HepG2 (cell line): Measurements from ENCODE around the gene POLR3H. TPM values are rescaled to one million over a fixed set of nuclear protein-coding genes. Genes with fewer than 3 reads are reported as not detected.

Source experiments
- ATAC-seq: fragments of 200-7000 bp; cut with Tn5 transposase; 3 replicates; pipeline ENCODE4 v1.9.1; 2020; ENCODE audit warnings: mild to moderate bottlenecking, moderate library complexity
- BruUV-seq: library from RNA; stranded (reverse); fragments of 400-500 nt; replicated peaks from 2 replicates; lab custom pipeline; 2021; lab: Mats Ljungman, UMichigan
- CTCF ChIA-PET: fragments of 300-600 bp; formaldehyde crosslinking; extraction: SDS; loops from one replicate; lab custom pipeline; 2021; ENCODE audit warnings: low total read pairs, inconsistent platforms, low intra/inter-chr PET ratio; lab: Yijun Ruan, JAX
- POLR2A ChIA-PET: fragments of 350-600 bp; sonication (Branson Sonifier 250); formaldehyde crosslinking; loops from one replicate; lab custom pipeline; 2020; ENCODE audit warnings: antibody characterized with exemption, inconsistent platforms; lab: Yijun Ruan, JAX
- DNase-seq: peaks from one replicate; pipeline ENCODE4 v3.0.0-alpha.2; 2015; ENCODE audit warnings: low spot score
- FAIRE-seq: peaks from 3 replicates; lab custom pipeline; 2011; peaks lifted over from hg19 to GRCh38; lab: Jason Lieb, UNC
- H2AFZ ChIP-seq: one replicate; pipeline ENCODE4 v1.6.1; 2011; ENCODE audit warnings: low read length, inconsistent platforms
- H3K27ac ChIP-seq: fragments of 300-600 bp; 3 replicates; pipeline ENCODE4 v1.8.0; 2011; ENCODE audit warnings: mixed run types, mild to moderate bottlenecking, mixed read lengths, low read length, inconsistent platforms; ENCODE audit not compliant: insufficient read depth; ENCODE audit errors: extremely low read length
- H3K27me3 ChIP-seq, 2 experiments: fragments of 200-600 bp in 1 of 2; 2 replicates in 1 of 2; 3 replicates in 1 of 2; pipeline versions ENCODE4 v1.6.0 to v1.8.0; 2011; ENCODE audit warnings: low read length in 2 of 2, mild to moderate bottlenecking in 2 of 2, moderate library complexity in 2 of 2, inconsistent platforms in 1 of 2; ENCODE audit not compliant: insufficient read depth in 2 of 2, control insufficient read depth in 1 of 2
- H3K36me3 ChIP-seq, 2 experiments: fragments of 200-600 bp in 1 of 2; replicated peaks in 1 of 2; 2 replicates in 1 of 2; 3 replicates in 1 of 2; pipeline versions ENCODE4 v1.5.1 to v1.8.0; 2011; ENCODE audit warnings: low read length in 2 of 2, inconsistent platforms in 1 of 2; ENCODE audit not compliant: insufficient read depth in 2 of 2, control insufficient read depth in 1 of 2
- H3K4me1 ChIP-seq: 2 replicates; pipeline ENCODE4 v1.5.1; 2012; ENCODE audit warnings: low read length, inconsistent platforms; ENCODE audit not compliant: insufficient read depth
- H3K4me2 ChIP-seq: 2 replicates; pipeline ENCODE4 v1.6.0; 2011; ENCODE audit warnings: low read depth, low read length, inconsistent platforms
- H3K4me3 ChIP-seq, 3 experiments: fragments of 200-600 bp in 1 of 3; sonication (generic), shearing (Covaris generic) in 1 of 3; replicated peaks in 1 of 3; 2 replicates each; pipeline ENCODE4 v1.5.1; 2011 to 2016; ENCODE audit warnings: low read length in 3 of 3, inconsistent platforms in 2 of 3, low read depth in 2 of 3, mild to moderate bottlenecking in 2 of 3, control low read depth in 1 of 3, mixed read lengths in 1 of 3; ENCODE audit not compliant: insufficient read depth in 1 of 3
- H3K79me2 ChIP-seq: one replicate; pipeline ENCODE4 v1.6.1; 2011; ENCODE audit warnings: low read length, inconsistent platforms; ENCODE audit not compliant: insufficient read depth
- H3K9ac ChIP-seq: 2 replicates; pipeline ENCODE4 v1.6.0; 2011; ENCODE audit warnings: mild to moderate bottlenecking, low read depth, low read length, inconsistent platforms; ENCODE audit not compliant: insufficient read depth
- H3K9me3 ChIP-seq: 2 replicates; pipeline ENCODE4 v1.5.1; 2012; ENCODE audit warnings: mild to moderate bottlenecking, low read length
- H4K20me1 ChIP-seq: 2 replicates; pipeline ENCODE4 v1.6.0; 2011; ENCODE audit warnings: inconsistent platforms, mild to moderate bottlenecking, low read length, moderate library complexity; ENCODE audit not compliant: insufficient read depth
- DNMT3B ChIP-seq: conservative IDR thresholded peaks from 2 replicates; pipeline ENCODE4 v1.6.1; 2016; ENCODE audit warnings: missing biosample characterization, control low read depth
- JUND ChIP-seq: sonication (generic); formaldehyde crosslinking; IDR thresholded peaks from 2 replicates; pipeline ENCODE4 v1.8.0; 2022; ENCODE audit warnings: mild to moderate bottlenecking, missing genetic modification reagents
- NKX3-1 ChIP-seq: sonication (generic); formaldehyde crosslinking; IDR thresholded peaks from 2 replicates; pipeline ENCODE4 v1.5.0; 2020; ENCODE audit warnings: missing genetic modification reagents
- RBM22 ChIP-seq: fragments of 200-400 bp; formaldehyde crosslinking; optimal IDR thresholded peaks from 2 replicates; pipeline ENCODE3; 2017; ENCODE audit warnings: mild to moderate bottlenecking, low read length, moderate library complexity
- REST ChIP-seq, 2 experiments: IDR thresholded peaks; 2 replicates each; pipeline ENCODE4 v1.6.1; 2011 to 2012; ENCODE audit warnings: low read length in 2 of 2, borderline replicate concordance in 1 of 2, low read depth in 1 of 2, mild to moderate bottlenecking in 1 of 2, moderate library complexity in 1 of 2
- SETDB1 ChIP-seq: sonication (generic); formaldehyde crosslinking; IDR thresholded peaks from 2 replicates; pipeline ENCODE4 v1.5.1; 2020; ENCODE audit warnings: missing genetic modification reagents, mild to moderate bottlenecking, borderline replicate concordance
- STAT5B ChIP-seq: sonication (generic); formaldehyde crosslinking; IDR thresholded peaks from 2 replicates; pipeline ENCODE4 v1.4.0; 2020; ENCODE audit warnings: missing genetic modification reagents
- ZC3H13 ChIP-seq: sonication (generic); formaldehyde crosslinking; IDR thresholded peaks from 2 replicates; pipeline ENCODE4 v1.8.1; 2023; ENCODE audit warnings: mild to moderate bottlenecking, missing genetic modification reagents, moderate library complexity
- ZNF253 ChIP-seq: sonication (generic); formaldehyde crosslinking; IDR thresholded peaks from 2 replicates; pipeline ENCODE4 v1.8.0; 2022; ENCODE audit warnings: mild to moderate bottlenecking, missing genetic modification reagents, borderline replicate concordance
- ZNF318 ChIP-seq: sonication (generic); formaldehyde crosslinking; IDR thresholded peaks from 2 replicates; pipeline ENCODE4 v1.4.0; 2020; ENCODE audit warnings: mild to moderate bottlenecking, missing genetic modification reagents
- ZNF460 ChIP-seq: sonication (generic); formaldehyde crosslinking; IDR thresholded peaks from 2 replicates; pipeline ENCODE4 v1.5.1; 2020; ENCODE audit warnings: missing genetic modification reagents, mild to moderate bottlenecking, borderline replicate concordance
- ZNF878 ChIP-seq: sonication (generic); formaldehyde crosslinking; IDR thresholded peaks from 2 replicates; pipeline ENCODE4 v1.8.1; 2023; ENCODE audit warnings: mild to moderate bottlenecking, missing genetic modification reagents, moderate library complexity
- WGBS: methylation state at CpG from one replicate; pipeline ENCODE4 v1.1.6; 2017; ENCODE audit warnings: low lambda C conversion rate; 5-methylcytosine and 5-hydroxymethylcytosine counted together
- in situ Hi-C: cut with HindIII; loops from 2 replicates; pipeline ENCODE4 v1.10.0; 2017; ENCODE audit warnings: low pct_unique_long_range_greater_than_20kb; ENCODE audit not compliant: extremely low pct_ligation_motif_present
- intact Hi-C: fragments of 100-400 bp; cut with micrococcal nuclease; formaldehyde crosslinking; loops from one replicate; pipeline ENCODE4 v1.10.0; 2022; ENCODE audit not compliant: unreplicated experiment
- polyA plus RNA-seq, 8 experiments: library from polyadenylated mRNA; depleted of rRNA in 3 of 8; stranded (reverse) in 7 of 8; unstranded in 1 of 8; fragments of >200 nt; fragmentation: Illumina TruSeq in 4 of 8; extraction: Trizol in 4 of 8; gene quantifications; 2 replicates each; pipeline versions ENCODE4 v1.2.1 to v1.2.3, GENCODE V29; 2011 to 2016; ENCODE audit warnings: low read depth in 4 of 8, missing spikeins in 1 of 8, mixed read lengths in 1 of 8; ENCODE audit not compliant: insufficient read depth in 1 of 8
- total RNA-seq, 5 experiments: library from RNA; depleted of rRNA; stranded (reverse); fragments of >200 nt; fragmentation: Illumina TruSeq; extraction: Trizol; gene quantifications; 2 replicates each; pipeline ENCODE4 v1.2.3, GENCODE V29; 2016; ENCODE audit warnings: low read depth in 1 of 5

Gene POLR3H
- total and polyA plus RNA-seq, 2 of the 13 experiments (the other 11 are each of a cell fraction or from before 2014, with no cell fraction given), result 10.3 to 28.6 TPM

- Histone ChIP-seq H3K9me3 (no peaks in the 10 kb centered on the region), H3K4me3 (no peak overlapping the region), H3K4me1 (peaks cover 2% of the 10 kb centered on the region), H2AFZ (no peak overlapping the region), H3K9ac (no peak overlapping the region), H4K20me1 (no peaks in the 10 kb centered on the region), H3K27me3 (no peaks in the 10 kb centered on the region), H3K36me3 (peaks cover 5 to 48% of the 10 kb centered on the region in 2 experiments; a peak in 3 of 5 replicates), H3K27ac (no peak overlapping the region), H3K4me2 (no peak overlapping the region), H3K79me2 (no peaks in the 10 kb centered on the region)
- CTCF ChIA-PET, result interaction anchor here (3.5 kb wide), 1 partner anchor 115 kb away, joined by 37 read pairs; no protein-coding TSS in a partner anchor
- POLR2A ChIA-PET, result interaction anchor here (1.0 to 2.1 kb wide), 3 partner anchors 49 to 115 kb away, joined by 4 to 6 read pairs (median 4); partner anchors contain the start of genes ACO2 and PHF5A
- FAIRE-seq, result no peak
- in situ Hi-C loops, result loop anchor here (5.0 kb wide), 1 partner anchor 116 kb away; no protein-coding TSS in a partner anchor
- no TSS peak for BruUV-seq
- 66% methylated on average over 6 of the region's 7 CpGs for WGBS
- ATAC-seq, result no peak
- intact Hi-C loops, result no loop called here
- no peak for DNase-seq
- TF ChIP-seq SETDB1 (no peak), RBM22 (peak; percentile 11), JUND (CRISPR knock-in tag) (no peak), ZNF318 (no peak), STAT5B (CRISPR knock-in tag) (no peak), ZC3H13 (no peak), DNMT3B (CRISPR knock-in tag) (no peak), REST (IDR thresholded peaks at IDR 0.05; ENCODE audit: borderline replicate concordance in 1 of 2, low read depth in 1 of 2, low read length in 2 of 2) (no peak), NKX3-1 (CRISPR knock-in tag) (no peak), ZNF460 (CRISPR knock-in tag) (no peak), ZNF253 (CRISPR knock-in tag) (peak; percentile 42; the same call in 1 of the 2 replicates), ZNF878 (CRISPR knock-in tag) (no peak)
These were observed 26.3 kb downstream of the POLR3H start for GRCh38 chr22:41518048-41518347.
